ENCODE results near the gene BCAR1.

Gene BCAR1, protein sequence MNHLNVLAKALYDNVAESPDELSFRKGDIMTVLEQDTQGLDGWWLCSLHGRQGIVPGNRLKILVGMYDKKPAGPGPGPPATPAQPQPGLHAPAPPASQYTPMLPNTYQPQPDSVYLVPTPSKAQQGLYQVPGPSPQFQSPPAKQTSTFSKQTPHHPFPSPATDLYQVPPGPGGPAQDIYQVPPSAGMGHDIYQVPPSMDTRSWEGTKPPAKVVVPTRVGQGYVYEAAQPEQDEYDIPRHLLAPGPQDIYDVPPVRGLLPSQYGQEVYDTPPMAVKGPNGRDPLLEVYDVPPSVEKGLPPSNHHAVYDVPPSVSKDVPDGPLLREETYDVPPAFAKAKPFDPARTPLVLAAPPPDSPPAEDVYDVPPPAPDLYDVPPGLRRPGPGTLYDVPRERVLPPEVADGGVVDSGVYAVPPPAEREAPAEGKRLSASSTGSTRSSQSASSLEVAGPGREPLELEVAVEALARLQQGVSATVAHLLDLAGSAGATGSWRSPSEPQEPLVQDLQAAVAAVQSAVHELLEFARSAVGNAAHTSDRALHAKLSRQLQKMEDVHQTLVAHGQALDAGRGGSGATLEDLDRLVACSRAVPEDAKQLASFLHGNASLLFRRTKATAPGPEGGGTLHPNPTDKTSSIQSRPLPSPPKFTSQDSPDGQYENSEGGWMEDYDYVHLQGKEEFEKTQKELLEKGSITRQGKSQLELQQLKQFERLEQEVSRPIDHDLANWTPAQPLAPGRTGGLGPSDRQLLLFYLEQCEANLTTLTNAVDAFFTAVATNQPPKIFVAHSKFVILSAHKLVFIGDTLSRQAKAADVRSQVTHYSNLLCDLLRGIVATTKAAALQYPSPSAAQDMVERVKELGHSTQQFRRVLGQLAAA

DNA sequence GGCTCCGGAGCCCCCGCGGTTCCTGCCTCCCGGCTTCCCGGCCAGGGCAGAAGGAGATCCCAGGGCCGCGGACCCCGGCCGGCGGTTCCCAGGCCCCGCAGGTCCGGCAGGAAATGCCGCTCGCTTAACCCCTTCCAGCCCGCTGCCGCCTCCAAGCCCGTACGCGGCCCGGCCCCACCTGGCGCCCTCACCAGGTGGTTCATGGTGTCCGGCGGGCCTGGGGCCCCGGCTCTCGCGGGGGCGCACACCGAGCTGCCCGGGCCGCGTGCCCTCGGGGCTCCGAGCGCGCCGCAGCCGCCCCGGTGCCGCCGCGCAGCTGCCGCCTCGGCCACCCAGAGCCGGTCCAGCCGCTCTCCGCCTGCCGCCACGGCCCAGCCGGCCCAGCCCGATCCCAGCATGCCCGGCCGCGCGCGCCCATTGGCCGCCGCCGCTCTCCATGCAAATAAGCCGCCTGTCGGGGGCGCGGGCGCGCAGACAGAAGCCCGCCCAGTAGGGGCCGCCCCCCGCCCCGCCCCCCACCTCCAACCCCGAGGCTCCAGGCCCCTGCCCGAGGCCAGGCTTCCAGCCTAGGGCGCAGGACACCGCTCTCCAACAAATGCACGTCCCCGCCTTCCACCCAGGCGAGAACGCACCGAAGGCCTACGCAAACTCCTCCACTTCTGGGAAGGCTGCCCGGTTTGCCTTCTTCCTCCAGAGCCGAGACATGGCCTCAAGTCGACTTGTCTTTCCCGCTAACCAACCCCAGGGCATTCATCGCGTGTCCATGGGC lies at the start of gene BCAR1:
Gene BCAR1, minus strand, starts transcription at position 345 of the 769 bp plus-strand sequence. Its CDS starts 142 bp downstream, at position 203.
- Histone ChIP-seq H3K4me3 (ENCODE audit: low read depth in 1 of 2, low read length in 2 of 2) (peak within 1 kb of the TSS; percentile 68 to 70), H3K9me3 (ENCODE audit: control insufficient read depth in 1 of 2, low read length in 2 of 2) (no peaks in the 10 kb centered on the region), H3K36me3 (ENCODE audit: control insufficient read depth in 1 of 2, insufficient read depth in 2 of 2, low read length in 2 of 2) (no peaks in the 10 kb centered on the region), H3K27ac (ENCODE audit: low read length) (peak within 1 kb of the TSS; percentile 80), H3K4me1 (ENCODE audit: control insufficient read depth in 1 of 2, insufficient read depth in 2 of 2, low read length in 2 of 2) (peaks cover 27 to 92% of the 10 kb centered on the region in 2 donors), H3K27me3 (ENCODE audit: low read depth, low read length) (no peaks in the 10 kb centered on the region)

DNA sequence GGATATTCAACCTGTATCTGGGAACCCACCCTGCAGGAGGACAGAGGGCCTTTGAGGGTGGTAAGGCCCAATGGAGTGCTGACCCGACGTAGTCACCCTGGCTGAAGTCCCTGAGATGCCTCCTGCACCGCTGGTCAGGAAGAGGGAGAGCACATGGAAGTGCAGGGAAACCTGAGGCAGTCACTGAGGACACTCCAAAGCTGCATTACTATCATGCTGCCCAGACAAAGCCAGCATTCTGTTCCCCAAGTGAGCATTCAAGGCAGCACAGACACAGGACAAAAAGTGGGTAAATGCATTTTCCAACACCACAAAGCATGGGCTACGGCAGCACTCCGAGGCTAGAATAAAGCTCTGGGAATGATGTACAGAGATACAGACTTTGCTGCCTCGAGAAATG lies 46.8 kb upstream of the BCAR1 start:
- H3K4me1 ChIP-seq (ENCODE audit: control insufficient read depth in 1 of 2, insufficient read depth in 2 of 2, low read length in 2 of 2), result peaks cover 3 to 8% of the 10 kb centered on the region in 2 donors
- no peak overlapping the region for H3K4me3 ChIP-seq (ENCODE audit: low read depth in 1 of 2, low read length in 2 of 2)
- no peak overlapping the region for H3K27ac ChIP-seq (ENCODE audit: low read length)
- no peaks in the 10 kb centered on the region for H3K9me3 ChIP-seq (ENCODE audit: control insufficient read depth in 1 of 2, low read length in 2 of 2)
- H3K27me3 ChIP-seq (ENCODE audit: low read depth, low read length), result no peaks in the 10 kb centered on the region
- peaks cover 10 to 14% of the 10 kb centered on the region in 2 donors for H3K36me3 ChIP-seq (ENCODE audit: control insufficient read depth in 1 of 2, insufficient read depth in 2 of 2, low read length in 2 of 2)

DNA sequence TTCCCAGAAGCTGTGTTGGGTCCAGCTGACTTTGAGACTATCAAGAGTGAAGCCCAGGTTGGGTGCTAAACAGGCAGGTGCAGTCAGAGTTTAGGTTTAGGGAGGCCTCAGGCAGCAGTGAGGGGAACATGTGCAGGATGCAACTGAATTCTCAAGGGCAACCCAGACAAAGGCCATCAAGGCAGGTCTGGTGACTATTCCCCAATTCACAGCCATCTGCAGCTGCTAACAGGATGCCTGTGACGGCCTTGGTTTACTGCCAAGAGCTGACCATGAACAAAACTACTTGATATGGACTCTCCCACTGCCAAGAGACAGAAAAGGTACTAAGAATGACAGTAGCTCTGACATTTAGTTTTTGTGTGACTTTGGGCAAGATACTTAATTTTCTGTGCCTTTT lies 45.2 kb upstream of the BCAR1 start:
- no peaks in the 10 kb centered on the region for H3K27me3 ChIP-seq (ENCODE audit: low read depth, low read length)
- H3K9me3 ChIP-seq (ENCODE audit: control insufficient read depth in 1 of 2, low read length in 2 of 2), result no peaks in the 10 kb centered on the region
- peaks cover 3 to 9% of the 10 kb centered on the region in 2 donors for H3K4me1 ChIP-seq (ENCODE audit: control insufficient read depth in 1 of 2, insufficient read depth in 2 of 2, low read length in 2 of 2)
- peaks cover 11 to 22% of the 10 kb centered on the region in 2 donors for H3K36me3 ChIP-seq (ENCODE audit: control insufficient read depth in 1 of 2, insufficient read depth in 2 of 2, low read length in 2 of 2)
- no peak overlapping the region for H3K27ac ChIP-seq (ENCODE audit: low read length)
- H3K4me3 ChIP-seq (ENCODE audit: low read depth in 1 of 2, low read length in 2 of 2), result no peak overlapping the region

DNA sequence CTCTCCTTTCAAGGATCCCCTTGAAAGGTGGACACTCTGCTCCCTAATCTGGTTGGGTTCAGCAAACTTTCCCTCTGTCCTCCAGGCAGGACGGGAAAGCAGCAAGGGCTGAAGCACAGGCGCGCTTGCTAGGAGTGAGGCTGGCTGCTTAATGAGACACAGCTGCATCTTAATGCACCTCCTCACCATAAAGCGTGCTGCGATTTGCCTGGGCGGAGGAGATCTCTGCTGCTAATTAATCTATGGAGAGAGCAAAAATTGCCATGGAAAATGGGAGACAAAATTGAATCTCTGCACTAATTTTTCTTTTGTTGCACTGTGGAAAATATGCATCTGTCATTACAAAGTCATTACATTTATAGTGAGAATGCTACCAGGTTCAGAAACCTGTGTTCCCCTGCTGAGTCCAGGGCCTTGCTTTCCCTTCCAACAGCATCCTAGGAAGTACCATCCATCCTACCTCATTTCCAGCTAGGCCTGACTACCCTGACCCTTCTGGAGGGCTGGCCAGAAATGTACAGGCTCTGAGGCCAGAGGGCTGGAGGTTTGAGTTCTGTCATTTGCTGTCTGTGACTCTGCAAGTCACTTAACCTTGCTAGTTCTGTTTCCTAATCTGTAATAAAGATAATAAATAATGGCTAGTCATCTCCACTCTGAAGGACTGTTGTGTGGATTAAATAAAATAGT lies 43.5 kb upstream of the BCAR1 start:
- H3K27me3 ChIP-seq (ENCODE audit: low read depth, low read length), result no peaks in the 10 kb centered on the region
- no peaks in the 10 kb centered on the region for H3K9me3 ChIP-seq (ENCODE audit: control insufficient read depth in 1 of 2, low read length in 2 of 2)
- H3K4me1 ChIP-seq (ENCODE audit: control insufficient read depth in 1 of 2, insufficient read depth in 2 of 2, low read length in 2 of 2), result peaks cover 3 to 9% of the 10 kb centered on the region in 2 donors
- no peak overlapping the region for H3K4me3 ChIP-seq (ENCODE audit: low read depth in 1 of 2, low read length in 2 of 2)
- H3K36me3 ChIP-seq (ENCODE audit: control insufficient read depth in 1 of 2, insufficient read depth in 2 of 2, low read length in 2 of 2), result peaks cover 10 to 11% of the 10 kb centered on the region in 2 donors
- H3K27ac ChIP-seq (ENCODE audit: low read length), result no peak overlapping the region

DNA sequence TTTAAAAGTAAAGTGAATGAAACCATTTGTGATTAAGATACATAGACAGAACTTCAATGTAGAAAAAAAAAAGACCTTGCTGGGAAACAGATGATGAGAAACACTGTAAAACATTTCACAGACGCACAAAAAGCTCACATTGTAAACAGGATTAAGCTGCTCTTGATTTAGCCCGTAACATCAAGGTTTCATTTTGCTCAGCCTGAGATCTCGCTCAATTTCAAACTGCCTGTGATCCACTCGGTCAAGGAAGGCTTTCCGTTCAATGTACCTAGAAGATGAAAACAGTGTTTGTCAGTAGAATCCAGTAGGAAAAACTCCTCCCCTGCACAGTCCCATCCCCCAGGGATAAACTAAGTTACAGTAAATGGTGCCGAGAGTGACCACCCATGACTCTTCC lies 42.3 kb upstream of the BCAR1 start:
- Histone ChIP-seq H3K4me3 (ENCODE audit: low read depth in 1 of 2, low read length in 2 of 2) (no peak overlapping the region), H3K27ac (ENCODE audit: low read length) (peak overlapping the region; percentile 34), H3K4me1 (ENCODE audit: control insufficient read depth in 1 of 2, insufficient read depth in 2 of 2, low read length in 2 of 2) (peaks cover 3 to 9% of the 10 kb centered on the region in 2 donors), H3K9me3 (ENCODE audit: control insufficient read depth in 1 of 2, low read length in 2 of 2) (no peaks in the 10 kb centered on the region), H3K27me3 (ENCODE audit: low read depth, low read length) (no peaks in the 10 kb centered on the region), H3K36me3 (ENCODE audit: control insufficient read depth in 1 of 2, insufficient read depth in 2 of 2, low read length in 2 of 2) (peaks cover 8 to 11% of the 10 kb centered on the region in 2 donors)

DNA sequence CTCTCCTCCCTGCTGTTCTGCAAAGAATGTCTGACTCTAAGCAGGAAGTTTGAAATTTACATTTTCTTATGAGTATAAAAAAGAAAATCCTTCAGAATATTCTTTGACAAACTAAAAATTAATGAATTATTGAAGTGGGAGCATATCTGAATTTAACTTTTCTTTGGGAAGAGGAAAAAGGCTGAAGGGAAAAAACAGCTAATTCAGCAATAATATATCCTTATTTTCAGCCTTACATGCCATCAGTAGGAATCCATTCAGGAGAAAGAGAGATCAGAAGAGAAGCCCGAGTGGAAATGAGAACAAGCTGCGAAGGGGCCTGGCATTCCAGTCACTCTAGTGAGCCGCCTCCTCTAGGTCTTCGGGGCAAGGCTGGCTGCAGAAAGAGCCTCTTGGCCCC lies 41.7 kb upstream of the BCAR1 start:
- Histone ChIP-seq H3K36me3 (ENCODE audit: control insufficient read depth in 1 of 2, insufficient read depth in 2 of 2, low read length in 2 of 2) (peaks cover 8 to 11% of the 10 kb centered on the region in 2 donors), H3K4me3 (ENCODE audit: low read depth in 1 of 2, low read length in 2 of 2) (no peak overlapping the region), H3K27ac (ENCODE audit: low read length) (peak overlapping the region; percentile 34)

DNA sequence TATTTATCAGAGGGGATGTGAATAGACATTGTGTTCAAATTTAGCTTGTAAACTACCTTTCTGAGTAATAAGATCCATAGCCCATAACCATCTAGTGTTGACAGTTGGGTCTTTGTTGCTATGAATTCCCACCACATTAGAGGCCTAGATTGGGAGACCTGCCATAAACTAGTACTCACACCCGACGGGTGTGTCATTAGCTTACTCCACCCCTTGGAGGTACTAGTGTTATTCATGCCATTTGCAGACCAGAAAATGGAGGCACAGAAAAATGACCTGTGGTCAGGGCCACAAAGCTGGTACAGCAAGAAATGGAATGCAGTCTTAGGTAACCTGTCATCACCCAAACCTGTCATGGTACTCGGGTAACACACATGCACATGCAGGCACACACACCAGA lies 41.3 kb upstream of the BCAR1 start:
- H3K4me3 ChIP-seq (ENCODE audit: low read depth in 1 of 2, low read length in 2 of 2), result no peak overlapping the region
- no peak overlapping the region for H3K27ac ChIP-seq (ENCODE audit: low read length)
- no peaks in the 10 kb centered on the region for H3K27me3 ChIP-seq (ENCODE audit: low read depth, low read length)
- H3K36me3 ChIP-seq (ENCODE audit: control insufficient read depth in 1 of 2, insufficient read depth in 2 of 2, low read length in 2 of 2), result peaks cover 8 to 11% of the 10 kb centered on the region in 2 donors
- no peaks in the 10 kb centered on the region for H3K9me3 ChIP-seq (ENCODE audit: control insufficient read depth in 1 of 2, low read length in 2 of 2)
- peaks cover 3 to 9% of the 10 kb centered on the region in 2 donors for H3K4me1 ChIP-seq (ENCODE audit: control insufficient read depth in 1 of 2, insufficient read depth in 2 of 2, low read length in 2 of 2)

More for the DNA sequence above, 41.7 kb upstream of the BCAR1 start:
- H3K4me1 ChIP-seq (ENCODE audit: control insufficient read depth in 1 of 2, insufficient read depth in 2 of 2, low read length in 2 of 2), result peaks cover 3 to 9% of the 10 kb centered on the region in 2 donors
- no peaks in the 10 kb centered on the region for H3K27me3 ChIP-seq (ENCODE audit: low read depth, low read length)
- no peaks in the 10 kb centered on the region for H3K9me3 ChIP-seq (ENCODE audit: control insufficient read depth in 1 of 2, low read length in 2 of 2)

DNA sequence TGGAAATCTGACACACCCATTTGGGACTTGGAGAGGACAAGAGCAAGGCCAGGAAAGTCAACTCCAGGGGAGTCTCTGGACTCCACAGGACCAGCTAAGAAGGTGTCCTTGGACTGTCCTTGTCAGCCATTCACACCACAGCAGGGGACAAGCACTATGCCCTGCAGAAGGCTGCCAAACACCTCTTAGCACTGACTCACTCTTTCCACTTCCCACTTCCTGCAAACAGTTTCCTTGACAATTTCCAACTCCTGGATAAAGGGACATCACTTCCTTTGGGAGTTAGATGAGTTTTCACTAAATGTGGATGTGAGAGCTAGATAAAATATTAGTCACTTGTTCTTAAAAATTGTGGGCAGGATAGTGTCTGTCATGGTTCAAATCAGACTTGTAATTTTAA lies 37.8 kb upstream of the BCAR1 start:
- H3K27ac ChIP-seq (ENCODE audit: low read length), result no peak overlapping the region
- H3K4me1 ChIP-seq (ENCODE audit: control insufficient read depth in 1 of 2, insufficient read depth in 2 of 2, low read length in 2 of 2), result peaks cover 0 to 4% of the 10 kb centered on the region in 2 donors
- H3K4me3 ChIP-seq (ENCODE audit: low read depth in 1 of 2, low read length in 2 of 2), result no peak overlapping the region
- no peaks in the 10 kb centered on the region for H3K27me3 ChIP-seq (ENCODE audit: low read depth, low read length)
- H3K36me3 ChIP-seq (ENCODE audit: control insufficient read depth in 1 of 2, insufficient read depth in 2 of 2, low read length in 2 of 2), result peaks cover 8 to 11% of the 10 kb centered on the region in 2 donors
- H3K9me3 ChIP-seq (ENCODE audit: control insufficient read depth in 1 of 2, low read length in 2 of 2), result no peaks in the 10 kb centered on the region

DNA sequence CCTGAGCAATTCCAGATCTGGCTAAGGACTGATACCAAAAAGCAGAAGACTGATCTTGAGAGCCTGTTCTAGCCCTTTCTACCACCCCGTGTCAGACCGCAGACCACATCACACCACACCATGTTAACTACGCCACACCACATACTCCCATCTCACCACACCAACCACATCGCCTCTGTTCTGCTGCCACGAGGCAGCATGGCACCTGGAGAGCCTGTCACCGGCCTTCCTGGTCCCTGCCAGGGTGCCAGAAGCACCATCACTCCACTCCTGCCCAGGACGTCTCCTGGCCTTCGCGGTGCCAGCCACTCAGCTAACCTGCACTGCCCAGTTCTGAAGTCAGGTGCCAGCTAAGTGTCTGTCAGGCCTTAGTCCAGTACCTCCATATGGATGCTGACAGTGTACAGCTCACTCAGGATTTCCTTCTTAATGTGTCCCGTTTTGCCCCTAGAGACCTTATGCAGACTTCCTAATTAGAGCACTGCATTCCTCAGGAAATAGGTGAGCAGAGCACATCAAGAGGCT lies 37.2 kb upstream of the BCAR1 start:
- peaks cover 8 to 11% of the 10 kb centered on the region in 2 donors for H3K36me3 ChIP-seq (ENCODE audit: control insufficient read depth in 1 of 2, insufficient read depth in 2 of 2, low read length in 2 of 2)
- peaks cover 0 to 4% of the 10 kb centered on the region in 2 donors for H3K4me1 ChIP-seq (ENCODE audit: control insufficient read depth in 1 of 2, insufficient read depth in 2 of 2, low read length in 2 of 2)
- H3K27ac ChIP-seq (ENCODE audit: low read length), result peak overlapping the region; percentile 12
- H3K4me3 ChIP-seq (ENCODE audit: low read depth in 1 of 2, low read length in 2 of 2), result no peak overlapping the region
- no peaks in the 10 kb centered on the region for H3K27me3 ChIP-seq (ENCODE audit: low read depth, low read length)
- no peaks in the 10 kb centered on the region for H3K9me3 ChIP-seq (ENCODE audit: control insufficient read depth in 1 of 2, low read length in 2 of 2)

DNA sequence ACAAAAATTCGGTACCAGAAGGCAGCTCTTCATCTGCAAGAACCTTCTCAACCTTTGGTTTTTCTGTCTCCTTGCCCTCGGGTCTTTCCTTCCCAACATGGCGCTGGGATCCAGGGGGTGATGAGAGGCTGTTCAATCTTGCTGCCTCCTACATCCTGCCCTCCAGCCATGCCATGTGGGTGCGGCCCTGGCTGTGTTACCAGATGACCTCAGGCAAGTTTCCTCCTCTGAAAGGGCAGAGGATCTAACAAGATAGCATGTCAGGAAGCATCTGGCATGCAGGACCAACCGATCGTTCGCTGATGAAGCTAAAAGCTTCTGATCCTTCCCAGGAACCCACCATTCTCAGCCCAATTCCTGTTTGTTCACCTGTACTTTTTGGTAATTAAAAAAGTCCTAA lies 36.8 kb upstream of the BCAR1 start:
- peaks cover 8 to 11% of the 10 kb centered on the region in 2 donors for H3K36me3 ChIP-seq (ENCODE audit: control insufficient read depth in 1 of 2, insufficient read depth in 2 of 2, low read length in 2 of 2)
- H3K27ac ChIP-seq (ENCODE audit: low read length), result peak overlapping the region; percentile 12
- peaks cover 0 to under 1% of the 10 kb centered on the region in 2 donors for H3K4me1 ChIP-seq (ENCODE audit: control insufficient read depth in 1 of 2, insufficient read depth in 2 of 2, low read length in 2 of 2)
- no peak overlapping the region for H3K4me3 ChIP-seq (ENCODE audit: low read depth in 1 of 2, low read length in 2 of 2)
- H3K9me3 ChIP-seq (ENCODE audit: control insufficient read depth in 1 of 2, low read length in 2 of 2), result no peaks in the 10 kb centered on the region
- H3K27me3 ChIP-seq (ENCODE audit: low read depth, low read length), result no peaks in the 10 kb centered on the region

Measured in muscle layer of duodenum (tissue), 2 donors.